NOMO-1 treated with dmso at 0.1 percent for 144 hours (cell line): ENCODE data around the gene BTAF1.

ENCODE experiments used
- DNase-seq: peaks from one replicate; lab custom pipeline; 2025; ENCODE audit not compliant: unreplicated experiment; lab: John Stamatoyannopoulos, UW

BTAF1 gene

GRCh38 chr10:91907914-91908336, 15.6 kb upstream of the BTAF1 start:
- DNase-seq: peak; percentile 6

- peak; percentile 76 for DNase-seq
Measured at GRCh38 chr10:91908337-91909116, 15.0 kb upstream of the BTAF1 start.

- peak; percentile 2 for DNase-seq
Measured at GRCh38 chr10:91909117-91909677, 14.4 kb upstream of the BTAF1 start, which contains the start of gene FGFBP3. Gene FGFBP3, minus strand, starts transcription at chr10:91909486. Its CDS starts 517 bp downstream, at chr10:91908969.

GRCh38 chr10:91910467-91910866, 13.1 kb upstream of the BTAF1 start:
- DNase-seq: no peak

- DNase-seq: no peak
Measured at GRCh38 chr10:91919651-91920050, 3.9 kb upstream of the BTAF1 start.

- peak; percentile 2 for DNase-seq
Measured at GRCh38 chr10:91924212-91925021, 847 bp downstream of the BTAF1 start.

- no peak for DNase-seq
Measured at GRCh38 chr10:91925022-91925320, 1.4 kb downstream of the BTAF1 start.

- DNase-seq: no peak
Measured at GRCh38 chr10:91930939-91931338, 7.4 kb downstream of the BTAF1 start.

- no peak for DNase-seq
Measured at GRCh38 chr10:91931526-91932190, 8.1 kb downstream of the BTAF1 start.

GRCh38 chr10:91932737-91933136, 9.2 kb downstream of the BTAF1 start:
- no peak for DNase-seq

GRCh38 chr10:91935886-91936285, 12.3 kb downstream of the BTAF1 start:
- no peak for DNase-seq

GRCh38 chr10:91939653-91940052, 16.1 kb downstream of the BTAF1 start:
- no peak for DNase-seq

- no peak for DNase-seq
Measured at GRCh38 chr10:91941426-91941825, 17.9 kb downstream of the BTAF1 start.

- no peak for DNase-seq
Measured at GRCh38 chr10:91944880-91945630, 21.5 kb downstream of the BTAF1 start.

- DNase-seq: no peak
Measured at GRCh38 chr10:91953600-91954160, 30.1 kb downstream of the BTAF1 start.

- DNase-seq: no peak
Measured at GRCh38 chr10:91955114-91955513, 31.5 kb downstream of the BTAF1 start.

- DNase-seq: no peak
Measured at GRCh38 chr10:91957091-91957490, 33.5 kb downstream of the BTAF1 start.

GRCh38 chr10:91969297-91969696, 45.7 kb downstream of the BTAF1 start:
- no peak for DNase-seq

GRCh38 chr10:91974960-91975359, 51.4 kb downstream of the BTAF1 start:
- DNase-seq: no peak

- DNase-seq: no peak
Measured at GRCh38 chr10:91975438-91975837, 51.9 kb downstream of the BTAF1 start.
